GM23248 (cell line): ENCODE data around the gene LIN37.

Source experiments
- EZH2 ChIP-seq: fragments of 200-600 bp; sonication (generic); IDR thresholded peaks from 2 replicates; pipeline ENCODE4 v1.6.1; 2018; ENCODE audit warnings: antibody characterized with exemption, mild to moderate bottlenecking; ENCODE audit not compliant: insufficient read depth, poor library complexity, severe bottlenecking
- EZH2phosphoT487 ChIP-seq: fragments of 200-600 bp; sonication (generic); IDR thresholded peaks from 2 replicates; pipeline ENCODE4 v1.6.1; 2018; ENCODE audit warnings: antibody characterized with exemption, moderate library complexity, mild to moderate bottlenecking, low read depth; ENCODE audit not compliant: insufficient read depth

DNA sequence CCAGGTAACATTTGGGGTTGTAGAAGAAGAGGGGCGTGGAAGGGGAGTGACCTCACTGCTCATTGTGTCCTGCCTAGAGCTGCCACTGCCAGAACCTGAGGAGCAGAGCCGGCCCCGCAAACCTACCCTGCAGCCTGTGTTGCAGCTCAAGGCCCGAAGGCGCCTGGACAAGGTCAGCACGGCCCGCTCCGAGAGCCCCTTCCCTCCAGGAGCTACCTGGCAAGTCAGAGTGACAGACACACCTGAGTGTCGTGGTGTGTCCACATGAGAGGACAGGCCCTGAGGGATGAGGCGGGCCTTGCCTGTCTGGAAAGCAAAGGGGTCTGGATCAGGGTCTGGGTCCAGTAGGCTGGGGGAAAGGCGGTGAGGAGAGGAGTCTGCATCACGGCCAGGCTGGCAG, 23.8 kb upstream of the LIN37 start:
- TF ChIP-seq EZH2: no peak
- no peak for TF ChIP-seq EZH2phosphoT487
